ENCODE results near the gene P2RY10.

Gene P2RY10

GRCh38 chrX:78945186-78945912 is at the start of gene P2RY10:
TSS of gene P2RY10 (plus strand) at chrX:78945391. CDS start at chrX:78960521, 15,130 bp downstream.
- TF ChIP-seq CTCF (conservative IDR thresholded peaks at IDR 0.05) (no peak), ZFX (IDR thresholded peaks at IDR 0.05) (no peak)
- no peak within 1 kb of the TSS for H3K27ac ChIP-seq

- no peak overlapping the region for H3K27ac ChIP-seq
- TF ChIP-seq CTCF (conservative IDR thresholded peaks at IDR 0.05) = no peak
- no peak for TF ChIP-seq ZFX (IDR thresholded peaks at IDR 0.05)
These were observed 22.4 kb upstream of the P2RY10 start for GRCh38 chrX:78922754-78923153.

GRCh38 chrX:78923198-78924015 is 21.8 kb upstream of the P2RY10 start:
- no peak for TF ChIP-seq CTCF (conservative IDR thresholded peaks at IDR 0.05)
- H3K27ac ChIP-seq = no peak overlapping the region

GRCh38 chrX:78931814-78932213 is 13.4 kb upstream of the P2RY10 start:
- no peak overlapping the region for H3K27ac ChIP-seq
- no peak for TF ChIP-seq ZFX (IDR thresholded peaks at IDR 0.05)
- TF ChIP-seq CTCF (conservative IDR thresholded peaks at IDR 0.05) = no peak

GRCh38 chrX:78934866-78935265 is 10.3 kb upstream of the P2RY10 start:
- H3K27ac ChIP-seq = no peak overlapping the region
- TF ChIP-seq ZFX (IDR thresholded peaks at IDR 0.05) (no peak), CTCF (conservative IDR thresholded peaks at IDR 0.05) (no peak)

- no peak overlapping the region for H3K27ac ChIP-seq
- no peak for TF ChIP-seq CTCF (conservative IDR thresholded peaks at IDR 0.05)
- TF ChIP-seq ZFX (IDR thresholded peaks at IDR 0.05) = no peak
These were observed 840 bp upstream of the P2RY10 start for GRCh38 chrX:78944351-78944750.

All from C4-2B (cell line).